ENCODE data around the gene TMEM41A.
A peak's percentile ranks its signal among the peaks of the same experiment; 100 is the strongest.

TMEM41A gene

DNA sequence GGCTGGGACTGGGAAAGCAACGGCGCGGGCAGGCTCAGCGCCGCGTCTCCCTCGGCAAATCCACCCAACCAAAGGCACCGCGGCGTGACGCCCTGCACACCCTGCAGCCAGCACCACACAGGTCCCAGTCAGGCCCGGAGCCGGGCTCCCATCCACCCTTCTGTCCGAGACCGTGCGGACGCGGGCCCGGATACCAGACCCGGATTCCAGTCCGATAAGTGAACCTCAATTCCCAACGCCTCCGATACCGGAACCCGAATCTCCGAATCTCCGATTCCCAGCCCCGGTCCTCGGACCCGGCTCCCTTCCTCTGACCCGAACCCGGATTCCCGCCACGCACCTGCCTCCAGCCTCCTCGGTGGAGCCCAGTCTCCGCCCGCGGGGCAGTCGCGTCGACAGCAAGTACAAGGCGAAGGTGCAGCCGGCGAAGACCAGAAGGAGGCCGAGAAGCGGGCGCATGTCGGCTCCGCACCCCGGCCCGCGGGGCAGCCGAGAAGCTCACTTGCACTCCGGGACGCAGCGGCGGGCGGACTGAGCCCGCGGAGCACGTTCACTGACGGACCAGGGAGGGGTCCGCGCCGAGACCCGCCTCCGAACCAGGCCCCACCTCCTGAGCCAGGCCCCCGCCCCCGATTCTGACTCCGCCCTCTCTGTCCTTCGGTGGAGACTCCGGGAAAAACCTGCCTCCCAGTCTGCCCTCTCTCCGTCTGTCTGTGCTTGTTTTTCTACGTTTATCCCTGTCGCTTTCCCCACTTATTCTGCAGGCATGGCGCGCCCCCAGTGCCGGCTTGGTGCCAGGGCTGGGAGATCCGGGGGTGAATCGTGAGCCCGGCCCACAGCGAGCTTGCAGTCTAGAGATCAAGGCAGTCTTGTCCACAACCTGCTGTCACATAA lies at the start of gene TMEM41A:
TMEM41A (minus strand) TSS at position 533 of the 894 bp plus-strand sequence; CDS start at position 459, 74 bp downstream.
- DNase-seq (ENCODE audit: low read depth) = peak; percentile 41

DNA sequence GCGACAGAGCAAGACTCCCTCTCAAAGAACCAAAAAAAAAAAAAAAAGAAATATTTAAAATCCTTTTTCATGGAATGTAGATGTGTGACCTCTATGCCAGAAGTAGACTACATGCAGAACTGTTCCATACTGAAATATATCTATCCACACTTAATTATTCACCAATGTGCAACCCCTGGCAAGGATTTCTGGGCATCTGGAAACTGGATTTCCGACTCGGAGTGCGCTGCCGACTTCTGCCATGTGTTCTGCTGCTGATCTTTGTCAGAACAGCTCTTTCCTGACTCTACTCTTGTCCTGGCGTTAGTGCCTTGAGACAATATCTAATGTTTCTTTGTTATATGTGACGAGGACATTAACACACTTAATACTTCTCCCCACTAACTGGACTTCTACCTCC lies 41.9 kb upstream of the TMEM41A start:
- no peak for DNase-seq (ENCODE audit: low read depth)

- DNase-seq (ENCODE audit: low read depth) = no peak
Observed at GRCh38 chr3:185539934-185540333, 41.1 kb upstream of the TMEM41A start.

- DNase-seq (ENCODE audit: low read depth) = peak; percentile 37
Observed at GRCh38 chr3:185537369-185537970, 38.6 kb upstream of the TMEM41A start.

DNA sequence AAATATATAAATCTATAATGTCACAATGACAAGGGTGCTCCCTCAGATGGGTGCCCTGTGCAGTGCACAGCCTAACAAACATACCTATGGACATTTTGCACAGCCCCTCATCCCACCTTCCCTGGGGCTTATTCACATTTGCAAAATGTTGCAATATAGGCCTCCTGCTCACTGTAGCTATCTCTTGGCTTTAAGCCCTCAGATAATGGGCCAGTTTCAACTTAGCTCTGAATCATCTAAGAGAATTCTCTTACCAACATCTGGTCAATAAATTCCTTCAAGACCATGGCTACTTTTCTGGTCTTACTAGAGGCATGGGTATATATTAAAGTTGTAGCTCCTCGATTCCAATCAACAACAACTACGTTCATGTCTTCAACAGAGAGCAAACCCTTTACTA lies 35.7 kb upstream of the TMEM41A start:
- no peak for DNase-seq (ENCODE audit: low read depth)

DNA sequence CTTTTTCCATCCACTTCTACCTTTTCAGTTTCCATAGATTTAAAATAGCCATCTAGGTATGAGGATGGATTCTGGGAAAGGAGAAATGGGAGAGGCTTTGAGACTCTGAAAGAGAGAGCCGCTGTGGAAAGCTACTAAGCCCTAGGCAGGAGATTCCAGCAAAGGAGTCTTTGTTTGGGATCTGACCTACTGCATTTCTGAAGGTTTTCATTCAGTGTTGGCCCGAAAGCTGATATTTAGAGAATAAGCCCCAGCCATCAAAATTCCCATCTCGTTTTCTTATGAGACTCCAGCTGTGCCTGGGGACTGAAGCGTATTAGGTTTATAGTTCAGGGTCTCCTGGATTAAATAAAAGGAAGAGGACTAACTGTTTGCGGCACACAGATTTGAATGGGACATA lies 34.1 kb upstream of the TMEM41A start:
- DNase-seq (ENCODE audit: low read depth) = no peak

GRCh38 chr3:185530856-185531255 lies 32.0 kb upstream of the TMEM41A start:
- no peak for DNase-seq (ENCODE audit: low read depth)

DNA sequence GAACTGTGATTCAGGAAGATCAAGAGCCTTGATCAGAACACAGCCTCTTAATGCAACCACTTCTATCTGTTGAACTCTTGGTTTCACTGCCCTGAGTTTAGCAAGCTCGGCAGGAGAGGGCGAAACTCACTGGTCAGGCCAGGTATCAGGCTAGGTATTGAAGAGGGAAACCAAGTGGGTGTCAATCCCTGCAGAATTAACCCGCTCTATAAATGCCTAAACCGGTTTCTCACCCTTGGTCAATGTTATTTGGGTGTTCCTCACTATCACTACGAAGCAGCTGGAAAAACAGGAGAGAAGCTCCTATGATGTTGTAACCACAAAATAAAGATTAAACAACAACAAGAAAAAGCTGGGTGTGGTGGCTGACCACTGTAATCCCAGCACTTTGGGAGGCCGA lies 29.7 kb upstream of the TMEM41A start:
- no peak for DNase-seq (ENCODE audit: low read depth)

DNA sequence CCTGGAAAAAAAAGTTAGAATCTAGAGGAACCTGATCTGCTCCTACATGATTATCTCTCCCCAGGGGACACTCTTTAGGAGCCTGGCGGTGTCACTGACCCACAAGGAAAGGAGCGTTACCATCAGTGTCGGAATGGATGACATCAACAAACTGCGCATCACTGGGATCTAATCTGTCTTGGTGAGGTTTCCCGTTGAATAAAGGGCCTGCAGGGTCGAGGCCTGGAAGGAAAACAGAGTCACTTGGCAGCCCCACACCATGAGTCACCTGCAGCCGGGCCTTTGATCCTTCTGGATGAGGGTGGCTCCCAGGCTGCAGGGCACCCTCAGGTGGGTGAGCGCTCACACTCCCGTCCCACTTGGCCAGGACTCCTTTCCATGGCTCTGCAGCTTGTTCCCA lies 28.5 kb upstream of the TMEM41A start:
- DNase-seq (ENCODE audit: low read depth) = no peak

DNA sequence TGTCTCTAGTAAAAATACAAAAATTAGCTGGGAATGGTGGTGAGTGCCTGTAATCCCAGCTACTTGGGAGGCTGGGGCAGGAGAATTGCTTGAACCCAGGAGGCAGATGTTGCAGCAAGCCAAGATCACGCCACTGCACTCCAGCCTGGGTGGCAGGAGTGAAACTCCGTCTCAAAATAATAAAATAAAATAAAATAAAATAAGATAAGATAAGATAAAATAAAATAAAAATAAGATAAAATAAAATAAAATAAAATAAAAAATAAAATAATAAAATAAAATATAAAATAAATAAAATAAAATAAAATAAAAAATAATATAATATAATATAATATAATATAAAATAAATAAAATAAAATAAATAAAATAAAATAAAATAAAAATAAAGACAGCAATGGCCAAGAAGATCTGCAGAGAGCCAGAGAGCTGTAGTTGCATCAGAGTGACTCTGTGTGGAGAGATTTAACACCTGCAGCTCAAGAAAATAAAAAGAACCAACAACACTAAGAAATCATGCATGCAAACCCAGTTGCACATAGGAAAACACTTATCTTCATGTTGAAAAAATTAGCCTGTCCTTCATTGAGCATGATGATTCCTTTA lies 27.6 kb upstream of the TMEM41A start:
- DNase-seq (ENCODE audit: low read depth) = no peak

DNA sequence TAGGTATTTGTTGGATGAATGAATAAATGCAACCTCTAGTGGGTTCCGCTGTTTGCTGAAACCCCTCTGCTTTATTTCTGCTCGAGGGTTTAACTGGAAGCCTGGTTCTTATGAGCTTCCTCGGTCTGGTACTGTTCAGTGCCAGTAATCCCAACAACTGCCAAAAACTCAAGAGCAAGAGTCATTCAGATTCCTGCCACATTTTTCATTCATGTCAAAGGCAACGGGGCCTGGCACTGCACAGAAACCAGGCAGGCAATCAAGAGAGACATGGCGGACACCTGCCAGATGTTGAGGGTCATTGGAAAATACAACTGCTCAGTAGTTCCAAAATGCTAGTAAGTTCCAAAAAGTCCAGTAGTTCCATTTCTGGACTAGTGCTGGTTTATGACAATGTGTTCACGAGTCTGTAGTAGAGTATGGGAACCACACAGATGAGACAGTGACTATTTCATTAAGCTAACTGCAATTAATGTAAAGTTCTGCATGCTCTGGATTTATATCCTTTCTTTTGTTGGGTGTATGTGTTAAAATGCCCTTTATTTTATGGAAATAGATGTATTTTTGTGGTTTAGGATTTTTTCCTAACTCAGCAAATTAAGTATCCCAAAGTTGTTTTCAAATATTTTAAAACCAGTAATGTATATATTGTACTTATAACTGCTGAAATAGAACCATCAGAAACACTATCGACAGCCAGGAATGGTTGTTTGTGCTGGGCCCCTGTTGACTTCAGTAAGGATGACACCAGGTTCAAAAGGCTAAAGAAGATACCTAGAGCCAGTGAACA lies 22.7 kb upstream of the TMEM41A start:
- DNase-seq (ENCODE audit: low read depth) = no peak

GRCh38 chr3:185519021-185519420 lies 20.2 kb upstream of the TMEM41A start:
- DNase-seq (ENCODE audit: low read depth) = no peak

- no peak for DNase-seq (ENCODE audit: low read depth)
Observed at GRCh38 chr3:185517387-185518130, 18.7 kb upstream of the TMEM41A start.

- no peak for DNase-seq (ENCODE audit: low read depth)
Observed at GRCh38 chr3:185511711-185512110, 12.9 kb upstream of the TMEM41A start.

DNA sequence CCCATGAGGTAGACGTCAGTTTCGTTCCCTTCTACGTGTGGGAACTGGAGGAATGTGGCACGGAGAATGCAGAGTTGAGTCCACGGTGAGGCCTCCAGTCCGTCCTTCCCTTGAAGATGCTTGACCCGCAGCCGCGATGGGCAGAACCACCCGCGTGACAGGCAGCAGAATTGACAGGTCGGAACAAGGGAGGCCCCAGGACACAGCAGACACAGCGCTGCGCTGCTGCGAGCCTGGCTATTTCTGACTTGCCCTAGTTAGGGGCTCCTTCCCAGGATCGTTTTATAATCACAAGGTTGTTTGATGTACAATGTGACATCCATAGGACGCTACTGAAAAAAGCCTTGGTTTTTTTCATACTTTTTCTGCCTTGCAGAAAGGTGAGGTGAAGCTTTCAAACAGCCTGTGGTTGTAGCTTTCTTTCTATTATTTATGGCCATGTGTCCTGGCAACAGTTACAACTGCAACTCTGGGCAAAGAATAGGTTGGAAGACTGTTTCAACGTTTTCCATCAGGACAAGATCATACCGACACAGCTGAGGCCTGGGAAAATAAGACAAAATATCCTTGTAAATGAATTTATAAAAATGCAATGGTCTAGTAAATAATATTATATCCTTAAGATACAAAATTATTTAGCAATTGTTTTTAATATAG lies 9.6 kb upstream of the TMEM41A start:
- no peak for DNase-seq (ENCODE audit: low read depth)

DNA sequence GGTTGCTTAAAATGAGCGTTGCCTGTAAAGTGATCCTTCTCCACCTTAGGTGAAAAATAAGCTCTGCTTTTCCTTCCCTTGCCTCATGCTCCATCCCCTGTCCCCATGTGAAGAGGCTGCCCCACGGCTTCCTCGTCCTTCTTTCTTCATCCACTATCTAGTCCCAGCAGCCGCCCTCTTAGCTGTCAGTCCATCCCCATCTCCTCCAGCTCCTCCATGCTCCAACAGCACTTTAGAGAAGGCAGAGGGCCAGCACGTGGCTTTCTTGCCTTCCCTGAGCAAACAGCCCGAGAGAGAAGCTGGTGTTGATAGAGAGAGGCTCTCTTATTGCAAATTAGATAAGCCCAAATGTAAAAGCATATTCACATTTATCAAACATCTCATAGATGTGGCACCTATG lies 9.0 kb upstream of the TMEM41A start:
- no peak for DNase-seq (ENCODE audit: low read depth)

GRCh38 chr3:185504636-185505035 lies 5.8 kb upstream of the TMEM41A start:
- DNase-seq (ENCODE audit: low read depth) = no peak

DNA sequence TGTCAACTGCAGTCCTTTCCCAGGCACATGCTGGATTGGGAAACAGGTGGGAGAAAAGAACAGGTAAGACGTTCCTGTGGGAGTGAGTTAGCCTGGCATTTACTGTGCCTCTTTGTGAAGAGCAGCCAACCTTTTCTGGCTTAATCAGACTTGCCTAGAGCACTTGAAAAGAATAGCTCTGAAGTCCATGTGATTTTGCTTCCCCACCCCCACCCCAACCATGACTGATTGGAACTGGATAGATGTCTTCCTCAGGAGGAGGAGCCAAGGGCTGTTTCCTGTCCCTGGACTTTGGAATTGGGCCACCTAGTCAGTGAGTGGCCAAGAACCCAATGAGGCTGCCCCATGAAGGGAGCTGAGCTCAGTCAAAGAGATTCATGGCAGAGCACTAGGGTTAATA lies 4.7 kb upstream of the TMEM41A start:
- DNase-seq (ENCODE audit: low read depth) = no peak

DNA sequence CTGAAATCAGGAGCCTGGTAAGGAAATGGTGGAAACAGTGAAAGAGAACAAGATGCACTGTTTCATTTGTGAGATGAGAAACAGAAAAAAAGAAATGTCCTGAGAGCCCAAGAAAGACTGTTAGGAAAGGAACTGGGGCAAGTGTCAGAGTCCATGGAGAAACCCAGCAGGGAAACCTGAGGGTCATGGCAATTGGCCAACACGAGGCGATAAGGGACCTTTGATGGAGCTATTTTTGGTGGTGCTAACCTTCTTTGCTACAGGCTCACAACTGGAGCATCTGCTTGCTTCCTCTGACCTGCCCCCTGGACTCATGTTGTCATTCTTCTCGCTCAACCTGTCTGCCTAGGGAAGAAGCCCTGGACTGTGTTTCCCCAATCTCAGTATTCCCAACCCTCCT lies 4.2 kb upstream of the TMEM41A start:
- no peak for DNase-seq (ENCODE audit: low read depth)

GRCh38 chr3:185490241-185490640 lies 8.6 kb downstream of the TMEM41A start:
- no peak for DNase-seq (ENCODE audit: low read depth)

DNA sequence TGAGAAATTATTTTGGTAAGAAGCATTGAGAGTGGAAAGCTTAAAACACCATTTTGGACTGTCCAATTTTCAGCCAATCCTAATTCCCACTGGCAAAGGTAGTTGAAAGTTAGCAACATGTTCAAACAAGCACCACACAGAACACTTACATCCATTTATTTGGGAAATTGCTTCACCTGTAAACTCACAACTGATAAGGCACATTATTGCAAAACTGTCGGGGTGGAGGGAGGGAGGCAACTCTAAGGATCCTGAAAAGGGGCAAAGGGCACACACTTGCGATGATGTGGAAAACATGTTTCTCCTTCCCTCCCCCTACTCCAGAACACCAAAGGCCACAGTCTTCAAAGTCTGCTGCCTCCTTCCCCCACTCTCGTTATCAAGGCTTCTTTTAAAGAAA lies 9.4 kb downstream of the TMEM41A start:
- DNase-seq (ENCODE audit: low read depth) = no peak
